IMR-90 (cell line): Measurements from ENCODE around the gene PTPRO. TPM values are rescaled to one million over a fixed set of nuclear protein-coding genes. Genes with fewer than 3 reads are reported as not detected.

Source experiments
- ATAC-seq: fragments of 200-7000 bp; cut with Tn5 transposase; 2 replicates; pipeline ENCODE4 v1.9.1; 2020; ENCODE audit warnings: low read depth, mild to moderate bottlenecking, moderate library complexity
- BruUV-seq: library from RNA; stranded (reverse); fragments of 400-500 nt; replicated peaks from 2 replicates; lab custom pipeline; 2021; lab: Mats Ljungman, UMichigan
- CTCF ChIA-PET: fragments of 300-600 bp; formaldehyde crosslinking; extraction: SDS; loops from one replicate; lab custom pipeline; 2021; ENCODE audit warnings: antibody characterized with exemption; lab: Yijun Ruan, JAX
- POLR2A ChIA-PET: fragments of 300-600 bp; sonication (Branson Sonifier 250); formaldehyde crosslinking; loops from one replicate; lab custom pipeline; 2022; ENCODE audit warnings: antibody characterized with exemption; ENCODE audit not compliant: unreplicated experiment; lab: Charles Lee
- DNase-seq: peaks from one replicate; pipeline ENCODE4 v3.0.0; 2013
- H2AFZ ChIP-seq: replicated peaks from 2 replicates; pipeline ENCODE3; 2013; ENCODE audit warnings: low read length, mild to moderate bottlenecking; ENCODE audit not compliant: poor library complexity
- H2AK5ac ChIP-seq: 2 replicates; pipeline ENCODE4 v1.6.1; 2013; ENCODE audit warnings: low read depth, low read length, inconsistent platforms
- H2AK9ac ChIP-seq: replicated peaks from 2 replicates; pipeline ENCODE3; 2013; ENCODE audit warnings: mild to moderate bottlenecking, low read depth, low read length, moderate library complexity; ENCODE audit not compliant: poor library complexity
- H2BK120ac ChIP-seq: 2 replicates; pipeline ENCODE4 v1.6.1; 2013; ENCODE audit warnings: low read depth, low read length, inconsistent platforms
- H2BK15ac ChIP-seq: 3 replicates; pipeline ENCODE4 v1.6.1; 2013; ENCODE audit warnings: low read depth, low read length, inconsistent platforms
- H2BK20ac ChIP-seq: 2 replicates; pipeline ENCODE4 v1.6.1; 2013; ENCODE audit warnings: low read depth, mild to moderate bottlenecking, inconsistent platforms, low read length, moderate library complexity
- H2BK5ac ChIP-seq: 2 replicates; pipeline ENCODE4 v1.6.1; 2013; ENCODE audit warnings: mild to moderate bottlenecking, low read depth, low read length, inconsistent platforms; ENCODE audit not compliant: poor library complexity, severe bottlenecking
- H3K14ac ChIP-seq: replicated peaks from 2 replicates; pipeline ENCODE4 v1.6.1; 2013; ENCODE audit warnings: low read depth, low read length, inconsistent platforms
- H3K18ac ChIP-seq: 2 replicates; pipeline ENCODE4 v1.6.1; 2013; ENCODE audit warnings: low read depth, low read length, control low read depth
- H3K23ac ChIP-seq: 2 replicates; pipeline ENCODE4 v1.6.1; 2013; ENCODE audit warnings: low read depth, low read length, inconsistent platforms
- H3K27ac ChIP-seq: 2 replicates; pipeline ENCODE4 v1.5.1; 2013; ENCODE audit warnings: mild to moderate bottlenecking, control low read depth, low read length; ENCODE audit not compliant: insufficient read depth
- H3K27me3 ChIP-seq: 2 replicates; pipeline ENCODE4 v1.6.1; 2013; ENCODE audit warnings: low read length; ENCODE audit not compliant: control insufficient read depth, insufficient read depth
- H3K36me3 ChIP-seq: 2 replicates; pipeline ENCODE4 v1.6.1; 2013; ENCODE audit warnings: low read length, mixed read lengths; ENCODE audit not compliant: control insufficient read depth, insufficient read depth
- H3K4ac ChIP-seq: 2 replicates; pipeline ENCODE4 v1.6.1; 2013; ENCODE audit warnings: low read depth, low read length, inconsistent platforms
- H3K4me1 ChIP-seq: 2 replicates; pipeline ENCODE4 v1.6.1; 2013; ENCODE audit warnings: low read length, mixed read lengths; ENCODE audit not compliant: control insufficient read depth, insufficient read depth
- H3K4me2 ChIP-seq: 2 replicates; pipeline ENCODE4 v1.6.1; 2013; ENCODE audit warnings: low read depth, mild to moderate bottlenecking, control low read depth, low read length, moderate library complexity
- H3K4me3 ChIP-seq: 2 replicates; pipeline ENCODE4 v1.5.1; 2013; ENCODE audit warnings: low read depth, mild to moderate bottlenecking, control low read depth, low read length, moderate library complexity; ENCODE audit not compliant: insufficient read depth
- H3K56ac ChIP-seq: 2 replicates; pipeline ENCODE4 v1.6.1; 2013; ENCODE audit warnings: low read length, inconsistent platforms; ENCODE audit not compliant: insufficient read depth; ENCODE audit errors: extremely low read depth
- H3K79me1 ChIP-seq, 2 experiments: 2 replicates each; pipeline ENCODE4 v1.6.1; 2013; ENCODE audit warnings: low read length in 2 of 2, inconsistent platforms in 1 of 2, low read depth in 1 of 2
- H3K9ac ChIP-seq: 2 replicates; pipeline ENCODE4 v1.6.1; 2013; ENCODE audit warnings: low read depth, low read length, control low read depth
- H3K9me1 ChIP-seq: 2 replicates; pipeline ENCODE4 v1.6.1; 2013; ENCODE audit warnings: low read length, inconsistent platforms; ENCODE audit not compliant: insufficient read depth
- H3K9me3 ChIP-seq: 2 replicates; pipeline ENCODE4 v1.6.1; 2013; ENCODE audit warnings: low read length; ENCODE audit not compliant: control insufficient read depth, insufficient read depth
- H4K20me1 ChIP-seq: 2 replicates; pipeline ENCODE4 v1.6.1; 2013; ENCODE audit warnings: low read length, inconsistent platforms; ENCODE audit not compliant: insufficient read depth
- H4K5ac ChIP-seq: 2 replicates; pipeline ENCODE4 v1.6.1; 2013; ENCODE audit warnings: mild to moderate bottlenecking, low read depth, low read length, control low read depth
- H4K8ac ChIP-seq, 2 experiments: 2 replicates each; pipeline ENCODE4 v1.6.1; 2013; ENCODE audit warnings: low read depth in 2 of 2, low read length in 2 of 2, control low read depth in 1 of 2, inconsistent platforms in 1 of 2
- H4K91ac ChIP-seq: 2 replicates; pipeline ENCODE4 v1.6.1; 2013; ENCODE audit warnings: low read depth, low read length, inconsistent platforms; ENCODE audit not compliant: insufficient read depth
- CTCF ChIP-seq: conservative IDR thresholded peaks from 2 replicates; pipeline ENCODE4 v1.5.1; 2012; ENCODE audit warnings: mild to moderate bottlenecking, low read depth, low read length, improper control_type of control experiment
- RAD21 ChIP-seq: IDR thresholded peaks from 2 replicates; pipeline ENCODE4 v1.6.1; 2012; ENCODE audit warnings: low read length, improper control_type of control experiment
- RCOR1 ChIP-seq: IDR thresholded peaks from 2 replicates; pipeline ENCODE4 v1.6.1; 2012; ENCODE audit warnings: mild to moderate bottlenecking, low read length, improper control_type of control experiment; ENCODE audit not compliant: insufficient replicate concordance
- WGBS, 2 experiments: methylation state at CpG; one replicate each; pipeline versions ENCODE4 v1.1.5 to v1.1.7; 2013; ENCODE audit warnings: missing lambda C conversion rate in 2 of 2; ENCODE audit not compliant: insufficient read length in 1 of 2; ENCODE audit errors: extremely low coverage in 2 of 2; 5-methylcytosine and 5-hydroxymethylcytosine counted together
- dilution Hi-C: fragments of 300-500 bp; cut with HindIII; formaldehyde crosslinking; loops from one replicate; pipeline ENCODE4 v1.14.3; 2018; ENCODE audit warnings: low sequenced_read_pairs; ENCODE audit not compliant: unreplicated experiment
- in situ Hi-C: fragments of 300-500 bp; cut with MboI; formaldehyde crosslinking; loops from 3 replicates; pipeline ENCODE4 v1.14.3; 2019; ENCODE audit warnings: low sequenced_read_pairs, inconsistent platforms, mixed read lengths
- intact Hi-C: fragments of 100-400 bp; cut with micrococcal nuclease; formaldehyde crosslinking; loops from 2 replicates; pipeline ENCODE4 v1.10.0; 2022
- polyA plus RNA-seq, 3 experiments: library from polyadenylated mRNA; depleted of rRNA; stranded (reverse); fragments of >200 nt; gene quantifications; 2 replicates each; pipeline ENCODE4 v1.2.3, GENCODE V29; 2012; ENCODE audit warnings: low replicate concordance in 1 of 3
- total RNA-seq: library from RNA; depleted of rRNA; stranded (reverse); fragments of >200 nt; gene quantifications from 2 replicates; pipeline ENCODE4 v1.2.3, GENCODE V29; 2012

PTPRO gene
- total and polyA plus RNA-seq, 2 of the 4 experiments (the other 2 are of a cell fraction): 0.03 to 0.18 TPM

GRCh38 chr12:15592934-15593333 is 270.6 kb downstream of the PTPRO start:
- H3K79me1 ChIP-seq: no peaks in the 10 kb centered on the region
- no peak overlapping the region for H2AFZ ChIP-seq
- H2AK9ac ChIP-seq: no peak overlapping the region
- no peak overlapping the region for H2AK5ac ChIP-seq
- no peak overlapping the region for H4K91ac ChIP-seq
- H3K56ac ChIP-seq: no peak overlapping the region
- ATAC-seq (no peak), DNase-seq (no peak)
- H4K5ac ChIP-seq: no peak overlapping the region
- no peak overlapping the region for H3K14ac ChIP-seq
- H3K4me1 ChIP-seq: no peaks in the 10 kb centered on the region
- H3K27me3 ChIP-seq: no peaks in the 10 kb centered on the region
- H3K4me3 ChIP-seq: no peak overlapping the region
- no TSS peak for BruUV-seq
- TF ChIP-seq CTCF: peak; percentile 28; the same call in 1 of the 2 replicates
- no peak for TF ChIP-seq RCOR1
- peak; percentile 32; the same call in 1 of the 2 replicates for TF ChIP-seq RAD21
- no peak overlapping the region for H3K27ac ChIP-seq
- no peaks in the 10 kb centered on the region for H3K9me1 ChIP-seq
- no peak overlapping the region for H3K18ac ChIP-seq
- H3K23ac ChIP-seq: no peak overlapping the region
- dilution Hi-C loops: no loop called here
- in situ Hi-C loops: no loop called here
- no peaks in the 10 kb centered on the region for H3K36me3 ChIP-seq
- no peaks in the 10 kb centered on the region for H4K20me1 ChIP-seq
- CTCF ChIA-PET: no interaction called here
- H3K4me2 ChIP-seq: no peak overlapping the region
- H3K9me3 ChIP-seq: no peaks in the 10 kb centered on the region
- H2BK20ac ChIP-seq: 0 out of 2 replicates have a peak overlapping the region, but pooled peaks have one; percentile 18
- WGBS, 2 experiments: no CpG with 5 or more reads among the region's 4 CpGs
- no peak overlapping the region for H4K8ac ChIP-seq
- no peak overlapping the region for H3K9ac ChIP-seq
- peak overlapping the region; percentile 19; the same call in 1 of the 2 replicates for H2BK120ac ChIP-seq
- POLR2A ChIA-PET: no interaction called here
- H3K4ac ChIP-seq: no peak overlapping the region
- H2BK15ac ChIP-seq: peak overlapping the region; percentile 2; the same call in 1 of the 3 replicates
- no peak overlapping the region for H2BK5ac ChIP-seq
- intact Hi-C loops: loop anchor here (5.0 kb wide), 1 partner anchor 304 kb away; no protein-coding TSS in a partner anchor
